GM12874 (cell line): Measurements from ENCODE around the gene SPINT3.

Experiments used
- TF ChIP-seq, protein P1 (sequence below): IDR thresholded peaks from 2 replicates; pipeline ENCODE4 v1.5.1; 2011; ENCODE audit warnings: low read depth, mild to moderate bottlenecking, control low read depth, low read length, moderate library complexity; ENCODE audit not compliant: insufficient read depth

Gene SPINT3

GRCh38 chr20:45545754-45546453 is 30.5 kb upstream of the SPINT3 start:
- TF ChIP-seq, protein P1, sequence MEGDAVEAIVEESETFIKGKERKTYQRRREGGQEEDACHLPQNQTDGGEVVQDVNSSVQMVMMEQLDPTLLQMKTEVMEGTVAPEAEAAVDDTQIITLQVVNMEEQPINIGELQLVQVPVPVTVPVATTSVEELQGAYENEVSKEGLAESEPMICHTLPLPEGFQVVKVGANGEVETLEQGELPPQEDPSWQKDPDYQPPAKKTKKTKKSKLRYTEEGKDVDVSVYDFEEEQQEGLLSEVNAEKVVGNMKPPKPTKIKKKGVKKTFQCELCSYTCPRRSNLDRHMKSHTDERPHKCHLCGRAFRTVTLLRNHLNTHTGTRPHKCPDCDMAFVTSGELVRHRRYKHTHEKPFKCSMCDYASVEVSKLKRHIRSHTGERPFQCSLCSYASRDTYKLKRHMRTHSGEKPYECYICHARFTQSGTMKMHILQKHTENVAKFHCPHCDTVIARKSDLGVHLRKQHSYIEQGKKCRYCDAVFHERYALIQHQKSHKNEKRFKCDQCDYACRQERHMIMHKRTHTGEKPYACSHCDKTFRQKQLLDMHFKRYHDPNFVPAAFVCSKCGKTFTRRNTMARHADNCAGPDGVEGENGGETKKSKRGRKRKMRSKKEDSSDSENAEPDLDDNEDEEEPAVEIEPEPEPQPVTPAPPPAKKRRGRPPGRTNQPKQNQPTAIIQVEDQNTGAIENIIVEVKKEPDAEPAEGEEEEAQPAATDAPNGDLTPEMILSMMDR, result no peak

- TF ChIP-seq, protein P1, result no peak
Measured at GRCh38 chr20:45545351-45545750, 29.9 kb upstream of the SPINT3 start.

DNA sequence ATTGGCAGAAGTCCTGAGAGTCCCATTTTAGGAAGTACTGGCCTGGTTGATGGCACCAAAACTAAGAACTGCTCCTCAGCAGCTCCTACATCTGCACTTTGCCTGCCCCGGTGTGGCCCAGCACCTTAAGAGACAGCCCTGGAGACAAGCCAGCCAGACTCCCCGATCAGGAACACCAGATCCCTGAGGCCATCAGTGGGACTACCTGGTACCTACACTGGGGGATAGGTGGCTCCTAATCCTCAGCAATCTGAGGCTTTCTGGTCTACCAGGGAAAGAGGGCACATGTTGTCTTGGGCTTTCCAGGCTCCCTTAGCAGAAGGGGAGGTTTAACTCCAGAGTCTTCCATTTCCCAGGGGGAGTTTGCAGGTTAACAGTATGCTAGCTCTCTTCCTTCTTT is 24.0 kb upstream of the SPINT3 start, which contains the start of gene WFDC6:
TSS of gene WFDC6 (minus strand) at position 101 of the 400 bp plus-strand sequence. CDS start at position 26, 75 bp downstream.
- TF ChIP-seq, protein P1, result no peak

DNA sequence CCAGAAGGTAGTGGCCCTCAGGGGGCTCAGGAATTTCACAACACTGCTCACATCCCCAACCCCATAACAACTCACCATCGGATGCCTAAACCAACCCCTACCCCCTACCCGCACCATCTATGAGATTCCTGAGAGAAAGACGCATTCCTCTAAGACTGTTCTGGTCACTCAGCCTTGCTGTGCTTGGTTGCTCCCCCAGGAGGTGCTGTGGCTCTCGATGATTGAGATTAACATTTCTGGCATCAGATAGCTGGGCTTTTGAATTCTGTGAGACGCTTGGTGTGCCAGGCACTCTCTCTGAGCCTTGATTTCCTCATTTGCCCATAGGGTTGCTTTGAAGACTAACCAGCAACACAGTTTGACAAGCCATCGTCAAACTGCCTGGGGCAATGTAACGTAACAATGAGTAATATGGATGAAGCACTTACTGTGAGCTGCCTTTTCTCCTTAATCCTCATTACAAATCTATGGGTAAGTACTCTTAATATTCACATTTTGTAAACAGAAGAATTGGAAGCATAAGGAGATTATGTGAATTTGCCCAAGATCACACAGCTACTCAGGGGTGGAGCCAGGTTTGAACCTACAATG is 22.9 kb upstream of the SPINT3 start:
- TF ChIP-seq, protein P1, result no peak; the same call in 1 of the 2 replicates

- TF ChIP-seq, protein P1, result no peak
Measured at GRCh38 chr20:45527294-45527693, 11.9 kb upstream of the SPINT3 start.

- TF ChIP-seq, protein P1, result no peak
Measured at GRCh38 chr20:45523821-45524220, 8.4 kb upstream of the SPINT3 start.

GRCh38 chr20:45518282-45518681 is 2.9 kb upstream of the SPINT3 start:
- TF ChIP-seq, protein P1, result no peak
